Nephron progenitor cell (in vitro differentiated cells): ENCODE data around the gene ITSN1.

Source experiments
- DNase-seq: peaks from one replicate; pipeline ENCODE4 v3.0.0; 2021
- H3K27ac Mint-ChIP-seq: 2 replicates; pipeline ENCODE4 v1.8.0; 2021; ENCODE audit warnings: mild to moderate bottlenecking, moderate library complexity, mixed read lengths
- H3K27me3 Mint-ChIP-seq: 2 replicates; pipeline ENCODE4 v1.8.0; 2021; ENCODE audit warnings: mild to moderate bottlenecking, low read depth, mixed read lengths; ENCODE audit not compliant: poor library complexity
- H3K36me3 Mint-ChIP-seq: 2 replicates; pipeline ENCODE4 v1.8.0; 2021; ENCODE audit warnings: low read depth, mixed read lengths
- H3K4me1 Mint-ChIP-seq: 2 replicates; pipeline ENCODE4 v1.8.0; 2021; ENCODE audit warnings: mixed read lengths
- H3K4me3 Mint-ChIP-seq: 2 replicates; pipeline ENCODE4 v1.8.0; 2021; ENCODE audit warnings: mild to moderate bottlenecking, moderate library complexity, mixed read lengths
- H3K9me3 Mint-ChIP-seq: 2 replicates; pipeline ENCODE4 v1.8.0; 2021; ENCODE audit warnings: mild to moderate bottlenecking, moderate library complexity, mixed read lengths
- TF ChIP-seq, protein P1 (sequence below): fragments of 200-600 bp; sonication (generic); IDR thresholded peaks from 2 replicates; pipeline ENCODE4 v1.5.0; 2021; ENCODE audit warnings: antibody characterized with exemption

Gene ITSN1

DNA sequence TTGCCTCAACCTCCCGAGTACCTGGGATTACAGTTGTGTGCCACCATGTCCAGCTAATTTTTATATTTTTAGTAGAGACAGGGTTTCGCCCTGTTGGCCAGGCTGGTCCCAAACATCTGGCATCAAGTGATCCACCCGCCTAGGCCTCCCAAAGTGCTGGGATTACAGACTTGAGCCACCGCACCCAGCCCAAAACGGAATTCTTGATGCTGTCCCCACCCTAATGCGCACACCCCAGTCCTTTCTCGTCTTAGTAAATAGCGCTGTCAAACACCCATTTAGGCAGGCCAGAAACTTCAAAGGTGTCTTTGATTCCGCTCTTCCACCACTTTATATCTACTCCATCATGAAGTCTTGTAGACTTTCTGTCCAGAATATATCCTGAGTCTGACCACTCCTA lies 35.1 kb downstream of the ITSN1 start:
- H3K27me3 Mint-ChIP-seq, result no peaks in the 10 kb centered on the region
- no peaks in the 10 kb centered on the region for H3K4me1 Mint-ChIP-seq

DNA sequence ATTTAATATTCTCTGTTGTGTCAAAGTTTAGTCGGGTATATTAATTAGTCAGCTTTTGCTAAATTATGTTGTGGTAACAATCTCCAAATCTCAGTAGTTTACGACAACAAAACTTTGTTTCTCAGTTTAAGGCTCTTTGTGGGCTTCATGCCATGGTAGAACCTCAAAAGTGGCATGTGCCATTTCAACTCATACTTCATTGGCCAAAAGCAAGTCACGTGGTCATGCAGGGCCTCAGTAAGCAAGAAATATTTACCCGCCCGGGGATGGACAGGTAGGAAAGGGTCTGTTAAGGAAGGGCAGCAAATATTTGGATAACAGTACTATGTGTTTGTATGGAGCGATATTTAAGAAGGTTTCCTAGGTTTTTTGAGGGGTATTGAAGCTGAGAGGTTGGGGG lies 38.6 kb downstream of the ITSN1 start:
- TF ChIP-seq, protein P1, sequence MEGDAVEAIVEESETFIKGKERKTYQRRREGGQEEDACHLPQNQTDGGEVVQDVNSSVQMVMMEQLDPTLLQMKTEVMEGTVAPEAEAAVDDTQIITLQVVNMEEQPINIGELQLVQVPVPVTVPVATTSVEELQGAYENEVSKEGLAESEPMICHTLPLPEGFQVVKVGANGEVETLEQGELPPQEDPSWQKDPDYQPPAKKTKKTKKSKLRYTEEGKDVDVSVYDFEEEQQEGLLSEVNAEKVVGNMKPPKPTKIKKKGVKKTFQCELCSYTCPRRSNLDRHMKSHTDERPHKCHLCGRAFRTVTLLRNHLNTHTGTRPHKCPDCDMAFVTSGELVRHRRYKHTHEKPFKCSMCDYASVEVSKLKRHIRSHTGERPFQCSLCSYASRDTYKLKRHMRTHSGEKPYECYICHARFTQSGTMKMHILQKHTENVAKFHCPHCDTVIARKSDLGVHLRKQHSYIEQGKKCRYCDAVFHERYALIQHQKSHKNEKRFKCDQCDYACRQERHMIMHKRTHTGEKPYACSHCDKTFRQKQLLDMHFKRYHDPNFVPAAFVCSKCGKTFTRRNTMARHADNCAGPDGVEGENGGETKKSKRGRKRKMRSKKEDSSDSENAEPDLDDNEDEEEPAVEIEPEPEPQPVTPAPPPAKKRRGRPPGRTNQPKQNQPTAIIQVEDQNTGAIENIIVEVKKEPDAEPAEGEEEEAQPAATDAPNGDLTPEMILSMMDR, result no peak
- DNase-seq, result no peak
- peaks cover 23% of the 10 kb centered on the region for H3K9me3 Mint-ChIP-seq
- peaks cover 33% of the 10 kb centered on the region for H3K4me1 Mint-ChIP-seq
- H3K36me3 Mint-ChIP-seq, result peaks cover 46% of the 10 kb centered on the region
- no peaks in the 10 kb centered on the region for H3K27me3 Mint-ChIP-seq
- H3K27ac Mint-ChIP-seq, result no peak overlapping the region
- H3K4me3 Mint-ChIP-seq, result no peak overlapping the region

More for the DNA sequence above, 35.1 kb downstream of the ITSN1 start:
- H3K4me3 Mint-ChIP-seq, result no peak overlapping the region
- peaks cover 23% of the 10 kb centered on the region for H3K9me3 Mint-ChIP-seq
- no peak for DNase-seq
- H3K27ac Mint-ChIP-seq, result peak overlapping the region; percentile 3
- TF ChIP-seq, protein P1, result no peak
- H3K36me3 Mint-ChIP-seq, result peaks cover 40% of the 10 kb centered on the region

DNA sequence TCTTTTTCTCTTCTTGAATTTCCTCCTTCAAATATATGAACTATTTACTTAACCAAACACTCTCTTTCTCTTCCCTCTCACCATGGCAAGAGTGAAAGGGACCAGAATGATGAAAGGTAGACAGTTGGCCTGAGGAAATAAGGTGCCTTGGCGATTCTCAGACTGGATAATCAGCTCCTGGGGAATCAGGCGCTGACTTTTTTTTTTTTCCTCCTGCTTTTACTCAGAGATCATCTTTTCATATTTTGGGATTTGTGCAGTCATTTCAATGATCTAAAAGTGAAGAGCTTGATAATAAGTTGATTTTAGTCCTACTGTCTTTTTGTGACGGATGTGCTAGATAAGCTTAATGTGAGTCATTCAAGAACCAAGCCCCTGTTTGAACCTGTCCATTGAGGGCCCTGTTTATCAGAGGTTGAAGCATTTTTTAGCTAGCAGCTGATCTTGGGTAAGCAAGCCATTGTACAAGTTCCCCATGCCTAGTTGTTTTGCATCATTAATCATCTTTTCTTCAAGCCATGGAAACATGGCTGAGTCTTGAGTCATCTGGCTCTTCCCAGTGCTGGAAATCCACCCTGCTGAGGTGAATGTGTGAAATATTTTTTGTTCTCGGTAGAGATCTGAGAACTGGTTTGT lies 40.8 kb downstream of the ITSN1 start:
- Mint-ChIP-seq H3K27me3 (no peaks in the 10 kb centered on the region), H3K4me3 (no peak overlapping the region), H3K4me1 (peaks cover 51% of the 10 kb centered on the region), H3K27ac (peak overlapping the region; percentile 19), H3K9me3 (peaks cover 23% of the 10 kb centered on the region), H3K36me3 (peaks cover 38% of the 10 kb centered on the region)
- TF ChIP-seq, protein P1, result no peak
- DNase-seq, result no peak

DNA sequence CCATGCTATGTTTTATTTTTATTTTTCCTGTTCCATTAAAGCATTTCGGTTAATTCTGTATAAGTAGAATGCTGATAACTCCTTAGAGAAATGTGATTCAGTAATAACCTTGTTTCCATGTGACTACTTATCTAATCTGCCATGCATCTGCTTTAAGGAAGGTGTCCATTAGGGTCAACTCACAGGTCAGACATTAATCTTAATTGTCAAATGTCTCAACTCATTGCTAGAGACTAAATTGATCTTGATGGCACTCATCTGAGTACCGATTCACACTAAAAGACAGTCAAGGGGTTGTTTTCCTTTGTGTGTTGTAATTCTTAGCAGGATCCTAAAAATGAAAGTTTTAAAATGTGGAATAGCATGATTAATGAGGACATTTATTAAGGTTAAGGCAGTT lies 41.8 kb downstream of the ITSN1 start:
- peak overlapping the region; percentile 73 for H3K27ac Mint-ChIP-seq
- H3K4me3 Mint-ChIP-seq, result peak overlapping the region; percentile 16
- no peak for DNase-seq
- H3K4me1 Mint-ChIP-seq, result peaks cover 57% of the 10 kb centered on the region
- H3K9me3 Mint-ChIP-seq, result peaks cover 15% of the 10 kb centered on the region
- H3K36me3 Mint-ChIP-seq, result peaks cover 29% of the 10 kb centered on the region
- TF ChIP-seq, protein P1, result no peak
- H3K27me3 Mint-ChIP-seq, result no peaks in the 10 kb centered on the region

DNA sequence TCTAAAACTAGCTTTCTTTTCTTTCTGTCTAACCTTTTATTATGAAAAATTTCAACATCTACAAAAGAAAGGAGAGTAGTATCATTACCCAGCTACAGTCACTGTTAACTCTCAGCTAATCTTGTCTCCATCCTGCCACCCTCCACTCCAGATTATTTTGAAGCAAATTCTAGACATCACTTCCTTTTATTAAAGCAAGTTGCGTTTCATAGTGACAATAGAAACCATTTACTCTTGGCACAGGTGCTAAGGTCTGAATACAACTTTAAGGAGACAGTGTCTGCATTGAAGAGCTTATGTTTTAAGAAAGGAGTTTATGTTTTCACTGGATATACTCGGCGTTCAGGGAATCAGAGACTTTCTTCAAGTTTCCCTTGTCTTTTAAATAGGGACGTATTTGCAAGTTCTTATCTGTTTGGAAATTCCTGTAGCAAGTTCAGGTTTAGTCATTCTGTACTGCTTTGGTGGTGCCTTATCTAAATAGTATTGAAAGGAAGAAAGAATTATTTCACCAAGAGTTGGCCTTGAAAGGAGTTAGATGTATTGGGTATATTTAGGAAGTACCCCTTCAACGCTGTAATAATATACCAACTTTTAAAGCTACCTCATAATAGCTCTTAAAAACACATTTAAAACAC lies 42.7 kb downstream of the ITSN1 start:
- TF ChIP-seq, protein P1, result no peak
- H3K4me1 Mint-ChIP-seq, result peaks cover 57% of the 10 kb centered on the region
- no peak overlapping the region for H3K4me3 Mint-ChIP-seq
- peaks cover 7% of the 10 kb centered on the region for H3K9me3 Mint-ChIP-seq
- H3K27ac Mint-ChIP-seq, result peak overlapping the region; percentile 85
- no peak for DNase-seq
- peaks cover 20% of the 10 kb centered on the region for H3K36me3 Mint-ChIP-seq
- no peaks in the 10 kb centered on the region for H3K27me3 Mint-ChIP-seq
